ENCODE results near the gene RAB3C.

DNA sequence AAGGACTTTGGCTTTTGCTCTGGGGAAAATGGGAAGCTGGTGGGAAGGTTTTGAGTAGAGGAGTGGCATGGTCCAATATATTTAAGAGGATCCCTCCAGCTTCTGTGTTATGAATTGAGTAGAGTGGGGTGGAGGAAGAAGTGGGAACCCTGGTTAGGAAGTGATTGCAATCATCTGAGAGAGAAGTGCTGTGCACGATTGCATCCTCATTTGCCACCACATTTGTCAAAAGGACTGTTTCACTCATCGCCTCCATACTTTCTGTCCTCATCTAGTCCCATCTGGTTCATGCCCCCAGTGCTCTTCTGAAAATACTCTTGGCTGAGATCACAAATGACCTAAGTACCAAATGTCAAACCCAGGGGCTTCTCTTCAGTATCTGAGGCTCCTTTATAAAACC lies 192.1 kb downstream of the RAB3C start:
- TF ChIP-seq, protein P1, sequence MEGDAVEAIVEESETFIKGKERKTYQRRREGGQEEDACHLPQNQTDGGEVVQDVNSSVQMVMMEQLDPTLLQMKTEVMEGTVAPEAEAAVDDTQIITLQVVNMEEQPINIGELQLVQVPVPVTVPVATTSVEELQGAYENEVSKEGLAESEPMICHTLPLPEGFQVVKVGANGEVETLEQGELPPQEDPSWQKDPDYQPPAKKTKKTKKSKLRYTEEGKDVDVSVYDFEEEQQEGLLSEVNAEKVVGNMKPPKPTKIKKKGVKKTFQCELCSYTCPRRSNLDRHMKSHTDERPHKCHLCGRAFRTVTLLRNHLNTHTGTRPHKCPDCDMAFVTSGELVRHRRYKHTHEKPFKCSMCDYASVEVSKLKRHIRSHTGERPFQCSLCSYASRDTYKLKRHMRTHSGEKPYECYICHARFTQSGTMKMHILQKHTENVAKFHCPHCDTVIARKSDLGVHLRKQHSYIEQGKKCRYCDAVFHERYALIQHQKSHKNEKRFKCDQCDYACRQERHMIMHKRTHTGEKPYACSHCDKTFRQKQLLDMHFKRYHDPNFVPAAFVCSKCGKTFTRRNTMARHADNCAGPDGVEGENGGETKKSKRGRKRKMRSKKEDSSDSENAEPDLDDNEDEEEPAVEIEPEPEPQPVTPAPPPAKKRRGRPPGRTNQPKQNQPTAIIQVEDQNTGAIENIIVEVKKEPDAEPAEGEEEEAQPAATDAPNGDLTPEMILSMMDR (IDR thresholded peaks at IDR 0.05 in 8 of 11, conservative IDR thresholded peaks at IDR 0.05 in 3 of 11) = no peak
- TF ChIP-seq POLR2A (IDR thresholded peaks at IDR 0.05) (no peak), POLR2AphosphoS5 (IDR thresholded peaks at IDR 0.05) (no peak)

Data from spleen (tissue), 7 donors.